Hematopoietic multipotent progenitor cell treated with erythropoietin and hydrocortisone succinate and interleukin-3 and kit ligand, for 6 days (in vitro differentiated cells): ENCODE results near the gene CLIP4.
"Not testable (repeated sequence)": the region's sequence is repeated elsewhere in the genome, so short reads cannot be mapped to it uniquely, and the experiment has no call there.

Experiments
- DNase-seq: peaks from one replicate; pipeline ENCODE4 v3.0.0-alpha.2; 2015

Gene CLIP4, protein sequence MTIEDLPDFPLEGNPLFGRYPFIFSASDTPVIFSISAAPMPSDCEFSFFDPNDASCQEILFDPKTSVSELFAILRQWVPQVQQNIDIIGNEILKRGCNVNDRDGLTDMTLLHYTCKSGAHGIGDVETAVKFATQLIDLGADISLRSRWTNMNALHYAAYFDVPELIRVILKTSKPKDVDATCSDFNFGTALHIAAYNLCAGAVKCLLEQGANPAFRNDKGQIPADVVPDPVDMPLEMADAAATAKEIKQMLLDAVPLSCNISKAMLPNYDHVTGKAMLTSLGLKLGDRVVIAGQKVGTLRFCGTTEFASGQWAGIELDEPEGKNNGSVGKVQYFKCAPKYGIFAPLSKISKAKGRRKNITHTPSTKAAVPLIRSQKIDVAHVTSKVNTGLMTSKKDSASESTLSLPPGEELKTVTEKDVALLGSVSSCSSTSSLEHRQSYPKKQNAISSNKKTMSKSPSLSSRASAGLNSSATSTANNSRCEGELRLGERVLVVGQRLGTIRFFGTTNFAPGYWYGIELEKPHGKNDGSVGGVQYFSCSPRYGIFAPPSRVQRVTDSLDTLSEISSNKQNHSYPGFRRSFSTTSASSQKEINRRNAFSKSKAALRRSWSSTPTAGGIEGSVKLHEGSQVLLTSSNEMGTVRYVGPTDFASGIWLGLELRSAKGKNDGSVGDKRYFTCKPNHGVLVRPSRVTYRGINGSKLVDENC

GRCh38 chr2:29114946-29115609, at the start of gene CLIP4:
CLIP4 (plus strand) TSS chr2:29115415; CDS start chr2:29121389, 5,974 bp downstream.
- DNase-seq, result peak; percentile 53

DNA sequence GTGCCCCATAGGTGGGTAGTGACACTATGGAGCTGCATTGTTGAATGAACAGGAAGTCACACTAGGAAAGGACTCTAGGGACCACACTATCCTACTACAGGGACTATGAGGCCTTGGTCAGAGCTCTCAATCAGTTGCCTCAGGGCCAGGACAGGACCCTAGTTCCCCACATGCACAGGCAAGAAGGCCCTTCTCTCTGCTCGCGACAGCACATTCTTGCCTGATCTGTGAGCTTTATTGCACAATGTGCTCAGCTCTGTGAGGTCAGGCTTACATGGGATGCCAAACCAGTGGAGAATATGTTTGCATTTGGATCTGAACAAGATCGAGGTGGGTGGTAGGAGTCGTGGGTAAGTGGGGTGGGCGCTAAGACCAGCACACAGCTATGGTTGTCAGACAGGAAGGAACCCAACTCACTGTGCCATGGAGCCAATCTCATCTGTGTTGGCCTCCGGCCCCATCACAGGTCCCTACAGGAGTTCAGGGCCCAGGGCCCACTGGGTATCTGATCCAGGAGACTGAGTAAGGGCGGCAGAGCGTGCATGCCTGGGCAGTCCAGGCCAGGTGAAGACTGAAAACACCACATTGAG, 48.8 kb upstream of the CLIP4 start:
- peak; percentile 3 for DNase-seq

DNA sequence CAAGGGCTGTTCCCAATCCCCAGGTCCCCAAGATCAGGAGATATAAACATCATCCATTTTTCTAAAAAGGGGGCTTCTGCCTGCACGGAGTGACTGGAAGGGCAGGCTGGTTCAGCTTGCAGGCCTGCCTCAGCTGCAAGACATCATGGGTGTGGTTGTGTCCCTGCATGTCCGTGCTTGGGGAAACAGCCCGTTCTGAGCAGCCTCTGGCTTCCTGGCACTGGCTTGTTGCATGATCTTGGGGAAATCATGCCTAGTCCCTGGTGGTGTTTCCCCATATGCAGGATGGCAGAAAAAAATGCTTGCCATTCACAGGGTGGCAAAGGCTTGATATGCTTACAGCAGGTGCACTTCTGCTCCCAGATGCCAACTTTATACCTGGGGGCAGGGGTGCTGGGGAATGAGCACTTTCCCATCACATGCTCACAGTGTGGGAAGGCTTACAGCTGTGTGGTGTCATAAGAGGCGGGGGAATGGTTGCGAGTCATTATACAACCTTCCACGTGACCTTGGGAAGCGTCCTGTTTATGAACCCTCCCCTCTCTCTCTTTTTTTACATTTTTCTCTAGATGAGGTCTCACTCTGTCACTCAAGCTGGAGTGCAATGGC, 48.1 kb upstream of the CLIP4 start:
- no peak for DNase-seq

- no peak for DNase-seq
These were observed 46.7 kb upstream of the CLIP4 start for GRCh38 chr2:29068513-29068912.

DNA sequence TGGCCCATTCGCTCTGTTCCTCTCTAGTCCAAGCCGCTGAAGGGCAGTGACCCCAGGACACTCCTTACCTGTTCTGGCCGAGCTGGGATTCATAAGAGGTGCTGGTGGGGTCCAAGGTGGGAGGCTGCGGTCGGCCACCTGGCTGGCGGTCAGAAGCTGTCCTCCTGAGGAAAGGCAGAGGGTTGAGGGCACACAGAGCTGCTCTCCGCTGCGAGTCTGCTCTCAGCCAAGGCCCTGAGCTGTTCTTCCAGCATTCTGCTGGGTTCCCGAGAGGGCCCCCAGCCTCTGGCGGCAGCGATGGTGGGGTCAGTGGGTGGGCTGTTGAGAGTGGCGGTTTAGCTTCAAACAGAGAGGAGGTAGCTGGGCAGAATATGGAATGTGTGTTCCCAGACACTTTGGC, 44.7 kb upstream of the CLIP4 start:
- no peak for DNase-seq

DNA sequence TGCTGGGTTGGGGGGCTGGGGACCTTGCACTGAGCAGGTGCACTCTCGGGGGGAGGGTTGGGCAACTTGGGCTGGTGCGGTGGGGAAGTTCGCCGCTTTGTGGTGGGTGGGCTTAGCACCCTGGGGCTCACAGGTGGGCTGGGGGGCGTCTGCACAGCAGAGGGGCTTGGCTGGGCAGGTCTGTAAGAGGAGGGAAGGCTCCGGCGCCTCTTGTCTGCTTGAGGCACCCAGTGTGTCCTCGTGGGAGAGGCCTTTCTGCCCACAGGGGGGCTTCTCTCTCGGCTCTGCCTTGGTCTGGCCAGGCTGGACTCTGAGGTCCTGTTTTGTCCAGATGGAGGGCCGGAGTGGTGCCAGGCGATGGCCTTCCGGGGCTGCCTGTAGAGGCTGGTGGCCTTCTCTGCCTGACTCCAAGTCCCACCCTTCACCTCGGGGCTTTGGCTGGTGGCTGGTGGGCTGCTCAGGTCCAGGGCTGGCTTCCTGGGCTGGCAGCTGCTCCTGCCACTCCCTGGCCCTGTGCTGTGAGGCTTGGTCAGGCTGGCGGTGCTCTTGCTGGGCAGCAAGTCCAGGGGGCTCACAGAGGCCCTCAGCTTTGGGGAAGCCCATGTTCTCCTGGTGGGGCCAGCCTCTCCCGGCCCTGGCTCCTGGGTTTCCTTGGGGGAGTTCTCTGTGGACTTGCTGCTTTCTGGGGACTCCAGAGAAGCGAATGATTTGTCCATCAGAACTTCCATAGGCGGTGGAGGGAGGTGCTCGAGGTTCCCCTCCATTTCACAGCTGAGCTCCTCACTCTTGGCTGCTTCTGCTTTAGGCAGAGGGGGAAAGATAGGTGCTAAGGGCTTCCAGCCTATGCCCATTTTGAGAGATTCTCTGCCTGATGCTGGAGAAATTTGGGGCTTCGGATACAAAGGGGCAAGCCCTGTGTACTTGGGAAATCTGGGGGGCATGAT, 43.9 kb upstream of the CLIP4 start:
- DNase-seq, result no peak

DNA sequence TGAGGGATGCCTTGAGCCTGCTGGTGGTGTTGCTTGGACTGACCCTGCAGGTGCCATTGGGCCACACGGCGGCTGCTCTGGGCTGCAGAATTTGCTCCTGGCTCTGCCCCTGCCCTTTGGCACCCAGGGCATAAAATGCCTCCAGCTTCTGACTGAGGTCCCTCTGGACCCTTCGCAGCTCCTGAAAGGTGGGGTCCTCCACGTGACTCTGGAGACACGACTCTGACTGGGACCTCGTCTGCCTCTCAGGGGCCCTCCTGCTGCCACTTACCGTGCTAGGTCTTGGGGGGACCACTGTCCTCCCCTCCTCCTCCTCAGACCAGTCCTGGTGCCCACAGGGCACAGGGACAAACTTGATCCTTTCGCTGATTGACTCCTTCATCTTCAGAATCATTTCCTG, 43.0 kb upstream of the CLIP4 start:
- no peak for DNase-seq

DNA sequence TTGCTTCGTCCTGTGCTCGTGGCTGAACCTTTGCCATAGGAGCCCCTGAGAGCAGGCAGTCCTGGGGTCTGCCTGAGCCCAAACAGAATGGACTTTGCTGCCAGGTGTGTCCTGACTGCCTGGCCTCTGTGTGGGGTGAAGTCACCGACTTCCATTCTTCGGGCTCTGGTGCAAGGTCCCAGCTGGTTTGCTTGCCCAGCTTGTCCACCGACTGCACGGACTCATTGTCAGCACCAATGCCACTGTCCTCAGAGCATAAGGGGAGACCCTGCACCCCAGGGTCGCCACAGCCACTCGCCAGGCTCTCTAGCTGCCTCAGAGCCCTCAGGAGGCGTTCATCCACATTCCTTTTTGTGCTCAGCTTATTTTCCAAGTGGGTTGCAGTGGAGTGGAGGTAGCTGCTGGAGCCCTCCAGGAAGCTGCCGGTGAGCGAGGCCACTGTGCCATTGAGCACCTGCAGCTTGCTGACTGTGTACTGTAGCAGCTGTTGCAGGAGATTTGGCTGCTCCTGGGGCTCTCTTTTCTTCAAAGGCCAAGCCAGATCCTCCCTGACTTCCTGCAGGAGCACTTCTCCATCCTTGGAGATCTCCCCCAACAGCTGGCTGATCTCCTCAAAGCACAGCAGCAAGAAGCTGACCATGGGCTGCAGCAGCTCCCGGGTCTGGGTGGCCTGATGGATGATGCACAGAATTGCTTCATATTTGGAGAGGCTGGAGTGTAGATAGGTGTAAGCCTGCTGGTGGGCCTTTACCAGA, 42.1 kb upstream of the CLIP4 start:
- no peak for DNase-seq

DNA sequence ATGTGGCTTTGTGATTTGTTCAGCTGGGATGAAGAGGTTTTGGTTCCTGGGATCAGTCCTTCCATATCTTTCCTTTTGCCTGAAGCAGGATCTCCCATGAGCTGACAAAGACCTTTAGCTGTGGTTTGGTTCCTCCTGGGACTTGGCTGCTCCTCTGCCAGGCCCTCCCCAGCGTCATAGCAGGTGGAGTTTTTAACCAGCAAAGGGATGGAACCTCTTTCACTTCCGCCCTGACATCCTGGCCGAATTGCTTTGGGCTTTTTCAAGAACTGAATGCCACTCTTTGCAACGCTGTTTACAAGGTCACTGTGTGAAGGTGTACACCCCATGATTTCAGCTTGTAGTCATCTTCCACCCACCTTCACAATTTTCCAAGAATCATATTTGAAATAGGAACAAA, 41.3 kb upstream of the CLIP4 start:
- DNase-seq, result no peak

GRCh38 chr2:29074411-29074810, 40.8 kb upstream of the CLIP4 start, which contains the start of gene PCARE:
PCARE (minus strand) TSS chr2:29074523; CDS start chr2:29074261, 262 bp downstream.
- DNase-seq, result no peak

- no peak for DNase-seq
These were observed 39.1 kb upstream of the CLIP4 start for GRCh38 chr2:29075894-29076705.

GRCh38 chr2:29079887-29080286, 35.3 kb upstream of the CLIP4 start:
- no peak for DNase-seq

DNA sequence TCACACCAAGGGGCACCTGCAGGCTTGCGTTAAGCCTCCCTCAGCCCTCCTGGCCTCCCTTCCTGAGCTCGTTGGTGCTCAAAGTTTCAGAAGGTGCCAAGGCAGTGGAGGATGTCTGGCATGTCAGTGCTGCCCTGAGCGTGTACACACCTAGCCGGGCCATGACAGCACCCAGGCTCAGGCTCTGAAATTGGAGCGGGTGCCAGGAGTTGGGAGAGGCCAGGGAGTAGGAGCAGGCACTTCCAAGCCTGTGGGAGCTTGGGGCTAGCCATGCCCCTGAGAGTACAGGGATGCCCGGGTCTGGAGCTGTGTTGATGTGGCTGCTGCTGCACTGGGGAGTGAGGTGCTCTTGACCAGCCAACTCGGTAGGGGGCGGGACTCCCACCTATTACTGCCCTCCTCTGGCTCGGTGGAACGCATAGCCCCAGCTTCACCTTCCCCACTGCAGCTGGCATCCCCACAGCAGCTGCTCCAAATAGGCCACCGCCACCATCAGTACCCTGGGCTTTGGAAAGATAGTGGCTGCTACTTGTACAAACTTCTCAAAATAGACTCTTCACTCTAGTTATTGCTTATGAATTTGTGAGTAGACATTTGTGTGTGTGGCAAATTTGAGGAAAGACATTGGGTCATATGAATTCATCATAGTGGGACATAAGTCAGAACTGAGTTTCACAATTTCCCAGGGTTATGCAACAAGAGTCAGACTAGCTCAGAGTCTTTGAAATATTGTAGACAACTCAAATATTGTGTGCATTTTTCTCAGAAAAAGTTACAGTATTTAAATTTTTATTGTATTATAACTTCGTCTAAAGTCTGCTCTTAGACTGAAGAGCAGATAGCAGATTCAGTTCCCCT, 34.1 kb upstream of the CLIP4 start:
- DNase-seq, result peak; percentile 44

DNA sequence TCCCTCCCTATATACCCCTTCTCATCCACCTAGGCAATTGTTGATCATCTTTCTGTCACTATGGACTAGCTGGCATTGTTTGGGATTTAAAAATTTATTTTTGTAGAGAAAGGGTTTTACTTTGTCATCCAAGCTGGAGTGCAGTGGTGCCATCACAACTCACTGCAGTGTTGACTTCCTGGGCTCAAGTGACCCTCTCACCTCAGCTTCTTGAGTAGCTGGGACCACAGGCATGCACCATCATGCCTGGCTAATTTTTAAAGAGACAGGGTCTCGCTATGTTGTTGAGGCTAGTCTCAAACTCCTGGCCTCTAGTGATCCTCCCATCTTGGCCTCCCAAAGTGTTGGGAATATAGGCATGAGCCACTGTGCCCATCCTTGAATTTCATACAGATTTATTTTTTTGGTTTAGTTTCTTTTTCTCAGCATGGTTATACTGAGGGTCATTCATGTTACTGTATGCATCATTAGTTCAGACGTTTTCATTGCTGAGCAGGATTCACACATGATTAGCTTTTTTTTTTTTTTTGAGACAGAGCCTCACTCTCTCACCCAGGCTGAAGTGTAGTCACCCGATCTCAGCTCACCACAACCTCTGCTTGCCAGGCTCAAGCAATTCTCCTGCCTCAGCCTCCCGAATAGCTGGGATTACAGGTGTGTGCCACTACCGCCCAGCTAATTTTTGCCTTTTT, 32.3 kb upstream of the CLIP4 start:
- no peak for DNase-seq

GRCh38 chr2:29084554-29084953, 30.7 kb upstream of the CLIP4 start:
- no peak for DNase-seq

DNA sequence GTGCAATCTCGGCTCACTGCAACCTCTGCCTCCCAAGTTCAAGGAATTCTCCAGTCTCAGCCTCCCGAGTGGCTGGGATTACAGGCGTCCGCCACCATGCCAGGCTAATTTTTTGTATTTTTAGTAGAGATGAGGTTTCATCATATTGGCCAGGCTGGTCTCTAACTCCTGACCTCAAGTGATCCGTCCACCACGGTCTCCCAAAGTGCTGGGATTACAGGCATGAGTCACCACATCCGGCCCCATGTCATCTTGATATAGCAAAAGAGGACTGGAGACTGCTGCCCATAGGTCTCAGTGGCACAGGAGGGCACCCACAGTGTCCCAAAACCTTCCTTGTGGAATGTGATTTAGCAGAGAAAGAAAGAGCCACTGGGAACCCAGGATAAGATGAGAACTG, 24.9 kb upstream of the CLIP4 start:
- DNase-seq, result not testable (repeated sequence)

DNA sequence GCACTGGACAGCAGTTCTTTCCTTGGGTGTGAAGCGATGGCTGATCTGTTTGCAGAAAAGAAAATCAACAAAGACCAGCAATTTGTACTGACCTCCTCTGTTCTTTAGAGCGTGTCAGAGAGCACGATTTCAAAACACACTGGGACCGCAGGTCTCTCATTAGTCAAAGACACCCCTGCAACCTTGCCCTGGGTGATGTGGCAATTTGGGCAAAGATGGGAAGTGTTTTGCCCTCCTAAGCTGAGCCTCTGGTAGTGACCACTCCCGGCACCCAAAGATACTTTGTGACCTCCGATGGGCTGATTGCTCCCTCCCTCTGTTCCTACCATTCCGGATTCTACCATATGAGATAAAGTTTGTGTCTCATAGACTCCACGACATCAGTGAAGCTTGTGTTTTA, 18.2 kb upstream of the CLIP4 start:
- no peak for DNase-seq

GRCh38 chr2:29097569-29097968, 17.6 kb upstream of the CLIP4 start:
- DNase-seq, result no peak
